GM23248 (cell line): ENCODE results near the gene KIF26A. TPM values are rescaled to one million over a fixed set of nuclear protein-coding genes. Genes with fewer than 3 reads are reported as not detected.

ENCODE experiments used
- DNase-seq: peaks from one replicate; pipeline ENCODE4 v3.0.0-alpha.2; 2015
- H2AFZ ChIP-seq: fragments of 200-600 bp; sonication (generic); 2 replicates; pipeline ENCODE4 v1.6.1; 2016; ENCODE audit warnings: antibody characterized with exemption
- H3F3A ChIP-seq: fragments of 200-600 bp; sonication (generic); 2 replicates; pipeline ENCODE4 v1.6.1; 2016; ENCODE audit warnings: mild to moderate bottlenecking, antibody characterized with exemption, mixed run types; ENCODE audit not compliant: insufficient read depth
- H3K27ac ChIP-seq: fragments of 200-600 bp; sonication (generic); 2 replicates; pipeline ENCODE4 v1.5.1; 2016; ENCODE audit warnings: mild to moderate bottlenecking
- H3K27me3 ChIP-seq: fragments of 200-600 bp; sonication (generic); replicated peaks from 2 replicates; pipeline ENCODE4 v1.6.1; 2016; ENCODE audit warnings: mild to moderate bottlenecking; ENCODE audit not compliant: insufficient read depth
- H3K36me3 ChIP-seq: fragments of 200-600 bp; sonication (generic); 2 replicates; pipeline ENCODE4 v1.6.1; 2016; ENCODE audit warnings: low read depth, mild to moderate bottlenecking
- H3K4me1 ChIP-seq: fragments of 200-600 bp; sonication (generic); 2 replicates; pipeline ENCODE4 v1.6.1; 2016; ENCODE audit warnings: mild to moderate bottlenecking; ENCODE audit not compliant: insufficient read depth
- H3K4me2 ChIP-seq: fragments of 200-600 bp; sonication (generic); one replicate; pipeline ENCODE4 v1.6.1; 2016; ENCODE audit warnings: mild to moderate bottlenecking; ENCODE audit not compliant: unreplicated experiment
- H3K4me3 ChIP-seq: fragments of 200-600 bp; sonication (generic); 2 replicates; pipeline ENCODE4 v1.5.1; 2016; ENCODE audit warnings: mild to moderate bottlenecking
- H3K79me2 ChIP-seq: fragments of 200-600 bp; sonication (generic); 2 replicates; pipeline ENCODE4 v1.6.1; 2016; ENCODE audit warnings: mild to moderate bottlenecking; ENCODE audit not compliant: insufficient read depth
- H3K9ac ChIP-seq: fragments of 200-600 bp; sonication (generic); 2 replicates; pipeline ENCODE4 v1.6.1; 2016; ENCODE audit warnings: mild to moderate bottlenecking
- H3K9me2 ChIP-seq: fragments of 200-600 bp; sonication (generic); 2 replicates; pipeline ENCODE4 v1.6.1; 2016; ENCODE audit warnings: mixed run types, mild to moderate bottlenecking, moderate library complexity; ENCODE audit not compliant: insufficient read depth
- H3K9me3 ChIP-seq: fragments of 200-600 bp; sonication (generic); one replicate; pipeline ENCODE4 v1.6.1; 2017; ENCODE audit warnings: low read depth
- H4K20me1 ChIP-seq: fragments of 200-600 bp; sonication (generic); 2 replicates; pipeline ENCODE4 v1.6.0; 2016; ENCODE audit not compliant: insufficient read depth
- EZH2 ChIP-seq: fragments of 200-600 bp; sonication (generic); IDR thresholded peaks from 2 replicates; pipeline ENCODE4 v1.6.1; 2018; ENCODE audit warnings: antibody characterized with exemption, mild to moderate bottlenecking; ENCODE audit not compliant: insufficient read depth, poor library complexity, severe bottlenecking
- EZH2phosphoT487 ChIP-seq: fragments of 200-600 bp; sonication (generic); IDR thresholded peaks from 2 replicates; pipeline ENCODE4 v1.6.1; 2018; ENCODE audit warnings: antibody characterized with exemption, moderate library complexity, mild to moderate bottlenecking, low read depth; ENCODE audit not compliant: insufficient read depth
- WGBS, 2 experiments: methylation state at CpG; one replicate each; pipeline ENCODE4 v1.1.6; 2015 to 2017; ENCODE audit warnings: low lambda C conversion rate in 2 of 2, low coverage in 1 of 2; ENCODE audit errors: missing lambda C conversion rate in 2 of 2; 5-methylcytosine and 5-hydroxymethylcytosine counted together
- in situ Hi-C: fragments of 300-500 bp; cut with MboI; formaldehyde crosslinking; loops from 2 replicates; pipeline ENCODE4 v1.15.0; 2020
- polyA plus RNA-seq: library from polyadenylated mRNA; unstranded; fragments of >200 nt; fragmentation: Nextera tagmentation; extraction: Ambion mirVana; gene quantifications from 2 replicates; pipeline ENCODE4 v1.2.1, GENCODE V29; 2016
- total RNA-seq: library from RNA; depleted of rRNA; stranded (reverse); fragments of >200 nt; shearing (Covaris generic); gene quantifications from 2 replicates; pipeline ENCODE4 v1.2.3, GENCODE V29; 2014

The KIF26A gene
- total and polyA plus RNA-seq, 2 experiments from 2014 or later, result not detected

- H3K4me1 ChIP-seq, result no peaks in the 10 kb centered on the region
- H3K79me2 ChIP-seq, result no peaks in the 10 kb centered on the region
- DNase-seq, result no peak
- no peaks in the 10 kb centered on the region for H3K9me3 ChIP-seq
- no peak overlapping the region for H3K9ac ChIP-seq
- TF ChIP-seq EZH2phosphoT487 (no peak), EZH2 (no peak)
- no peak overlapping the region for H3K27ac ChIP-seq
- no peak overlapping the region for H2AFZ ChIP-seq
- 61 to 68% methylated on average over 11 to 13 of the region's 13 CpGs for WGBS, 2 experiments
- no peaks in the 10 kb centered on the region for H3K36me3 ChIP-seq
- H4K20me1 ChIP-seq, result no peaks in the 10 kb centered on the region
- H3K27me3 ChIP-seq, result no peaks in the 10 kb centered on the region
- no peaks in the 10 kb centered on the region for H3K9me2 ChIP-seq
- in situ Hi-C loops, result no loop called here
- no peak overlapping the region for H3K4me3 ChIP-seq
- no peaks in the 10 kb centered on the region for H3F3A ChIP-seq
- no peak overlapping the region for H3K4me2 ChIP-seq
Observed at GRCh38 chr14:104201063-104201462, 62.7 kb downstream of the KIF26A start.

- no peaks in the 10 kb centered on the region for H3K9me3 ChIP-seq
- WGBS, 2 experiments, result 57 to 60% methylated on average over 9 of the region's 9 CpGs
- no peaks in the 10 kb centered on the region for H3K9me2 ChIP-seq
- no peaks in the 10 kb centered on the region for H3F3A ChIP-seq
- no peaks in the 10 kb centered on the region for H3K36me3 ChIP-seq
- H3K4me3 ChIP-seq, result no peak overlapping the region
- no peaks in the 10 kb centered on the region for H3K27me3 ChIP-seq
- H2AFZ ChIP-seq, result no peak overlapping the region
- no peaks in the 10 kb centered on the region for H3K79me2 ChIP-seq
- in situ Hi-C loops, result no loop called here
- H3K9ac ChIP-seq, result no peak overlapping the region
- no peak overlapping the region for H3K27ac ChIP-seq
- DNase-seq, result no peak
- no peak overlapping the region for H3K4me2 ChIP-seq
- no peaks in the 10 kb centered on the region for H3K4me1 ChIP-seq
- H4K20me1 ChIP-seq, result no peaks in the 10 kb centered on the region
- TF ChIP-seq EZH2 (no peak), EZH2phosphoT487 (no peak)
Observed at GRCh38 chr14:104201496-104201895, 63.1 kb downstream of the KIF26A start.

GRCh38 chr14:104202259-104203070 is 64.1 kb downstream of the KIF26A start:
- Histone ChIP-seq H3K27me3 (no peaks in the 10 kb centered on the region), H3K36me3 (no peaks in the 10 kb centered on the region), H3K27ac (no peak overlapping the region), H4K20me1 (no peaks in the 10 kb centered on the region), H3K9ac (no peak overlapping the region), H3K9me3 (no peaks in the 10 kb centered on the region), H3K4me3 (no peak overlapping the region), H3K79me2 (no peaks in the 10 kb centered on the region), H3K4me1 (no peaks in the 10 kb centered on the region), H3F3A (no peaks in the 10 kb centered on the region), H3K9me2 (no peaks in the 10 kb centered on the region), H3K4me2 (no peak overlapping the region), H2AFZ (no peak overlapping the region)
- DNase-seq, result no peak
- no peak for TF ChIP-seq EZH2phosphoT487
- no peak for TF ChIP-seq EZH2
- in situ Hi-C loops, result no loop called here
- 2 to 4% methylated on average over 27 of the region's 27 CpGs for WGBS, 2 experiments

- Histone ChIP-seq H3K9ac (no peak overlapping the region), H3K4me1 (no peaks in the 10 kb centered on the region), H3K9me3 (no peaks in the 10 kb centered on the region), H3K79me2 (no peaks in the 10 kb centered on the region), H2AFZ (no peak overlapping the region), H3K36me3 (no peaks in the 10 kb centered on the region), H3K9me2 (no peaks in the 10 kb centered on the region), H3K4me3 (no peak overlapping the region), H3K27ac (no peak overlapping the region), H3K4me2 (no peak overlapping the region), H3F3A (no peaks in the 10 kb centered on the region), H3K27me3 (no peaks in the 10 kb centered on the region), H4K20me1 (no peaks in the 10 kb centered on the region)
- WGBS, 2 experiments, result 26 to 30% methylated on average over 8 of the region's 8 CpGs
- in situ Hi-C loops, result no loop called here
- TF ChIP-seq EZH2 (no peak), EZH2phosphoT487 (no peak)
- DNase-seq, result no peak
Observed at GRCh38 chr14:104203071-104203425, 64.7 kb downstream of the KIF26A start.
